ENCODE data around the gene BRAF. TPM values are rescaled to one million over a fixed set of nuclear protein-coding genes. Genes with fewer than 3 reads are reported as not detected.
"Not testable (repeated sequence)": the region's sequence is repeated elsewhere in the genome, so short reads cannot be mapped to it uniquely, and the experiment has no call there.

The BRAF gene
- total RNA-seq, 1 donor from 2014 or later: 25.6 TPM

DNA sequence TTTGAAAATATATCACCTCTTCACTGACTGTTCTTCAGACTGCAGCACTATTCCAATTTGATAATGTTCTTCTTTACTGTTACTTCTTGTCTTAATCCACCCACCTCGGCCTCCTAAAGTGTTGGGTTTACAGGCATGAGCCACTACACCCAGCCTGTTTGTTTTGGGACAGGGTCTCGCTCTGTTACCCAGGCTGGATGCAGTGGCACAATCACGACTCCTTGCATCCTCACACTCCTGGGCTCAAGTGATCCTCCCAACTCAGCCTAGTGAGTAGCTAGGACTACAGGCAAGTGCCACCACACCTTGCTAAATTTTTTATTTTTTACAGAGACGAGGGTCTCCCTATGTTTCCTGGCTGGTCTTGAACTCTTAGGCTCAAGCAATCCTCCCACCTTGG lies 150.4 kb downstream of the BRAF start:
- H3K27me3 Mint-ChIP-seq (ENCODE audit: low read depth): no peaks in the 10 kb centered on the region
- no peak overlapping the region for H3K27ac Mint-ChIP-seq
- peaks cover 3% of the 10 kb centered on the region for H3K4me1 Mint-ChIP-seq (ENCODE audit: low read depth)
- H3K36me3 Mint-ChIP-seq (ENCODE audit: low read depth): peaks cover 28% of the 10 kb centered on the region
- intact Hi-C loops (cut with micrococcal nuclease): no loop called here
- H3K4me3 Mint-ChIP-seq (ENCODE audit: low read depth): no peak overlapping the region
- no peaks in the 10 kb centered on the region for H3K9me3 Mint-ChIP-seq
- no peak for DNase-seq (ENCODE audit: low spot score)

DNA sequence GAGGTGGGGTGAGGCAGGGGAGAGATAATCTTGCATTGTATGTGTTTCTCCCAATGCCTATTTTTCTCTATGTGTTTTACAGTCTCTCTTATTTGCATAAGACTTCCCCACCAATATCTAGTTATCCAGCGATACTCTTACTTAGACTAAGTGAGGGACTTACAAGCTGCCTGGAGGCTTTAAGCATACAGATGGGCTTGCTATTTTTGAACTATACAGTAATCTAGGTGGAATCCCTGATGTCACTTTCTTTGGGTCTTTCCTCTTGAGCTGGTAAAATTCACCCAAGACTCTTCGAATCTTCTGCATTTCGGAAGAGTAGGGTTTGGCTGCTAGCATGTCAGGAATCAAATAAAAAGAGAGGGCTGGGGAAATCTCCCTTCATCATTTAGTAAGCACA lies 151.6 kb downstream of the BRAF start:
- Mint-ChIP-seq H3K27me3 (ENCODE audit: low read depth) (no peaks in the 10 kb centered on the region), H3K36me3 (ENCODE audit: low read depth) (peaks cover 26% of the 10 kb centered on the region)

DNA sequence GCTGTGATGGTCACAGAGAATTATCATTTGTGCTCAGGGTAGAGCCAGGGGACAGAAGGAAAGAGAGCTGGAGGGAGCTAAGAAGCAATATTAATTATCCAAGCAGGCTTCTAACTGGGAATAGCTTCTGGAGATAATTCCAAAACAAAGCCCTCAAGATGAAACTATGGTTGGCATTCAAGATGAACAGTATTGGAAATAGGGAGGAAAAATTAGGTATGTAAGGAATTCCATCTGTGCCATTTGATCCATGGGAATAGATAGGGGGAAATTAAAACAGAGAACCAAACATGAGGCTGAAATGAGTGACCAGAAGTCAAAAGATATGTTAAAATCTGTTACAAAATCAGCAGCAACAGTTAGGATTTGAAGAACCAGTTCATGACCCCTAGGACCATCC lies 152.9 kb downstream of the BRAF start:
- peaks cover 31% of the 10 kb centered on the region for H3K36me3 Mint-ChIP-seq (ENCODE audit: low read depth)
- H3K4me3 Mint-ChIP-seq (ENCODE audit: low read depth): no peak overlapping the region
- no peaks in the 10 kb centered on the region for H3K4me1 Mint-ChIP-seq (ENCODE audit: low read depth)
- intact Hi-C loops (cut with micrococcal nuclease): no loop called here
- no peaks in the 10 kb centered on the region for H3K9me3 Mint-ChIP-seq
- H3K27me3 Mint-ChIP-seq (ENCODE audit: low read depth): no peaks in the 10 kb centered on the region
- DNase-seq (ENCODE audit: low spot score): no peak
- H3K27ac Mint-ChIP-seq: no peak overlapping the region

More for the DNA sequence above, 151.6 kb downstream of the BRAF start:
- no peak overlapping the region for H3K4me3 Mint-ChIP-seq (ENCODE audit: low read depth)
- H3K9me3 Mint-ChIP-seq: no peaks in the 10 kb centered on the region
- intact Hi-C loops (cut with micrococcal nuclease): no loop called here
- H3K4me1 Mint-ChIP-seq (ENCODE audit: low read depth): no peaks in the 10 kb centered on the region
- H3K27ac Mint-ChIP-seq: no peak overlapping the region
- DNase-seq (ENCODE audit: low spot score): no peak

DNA sequence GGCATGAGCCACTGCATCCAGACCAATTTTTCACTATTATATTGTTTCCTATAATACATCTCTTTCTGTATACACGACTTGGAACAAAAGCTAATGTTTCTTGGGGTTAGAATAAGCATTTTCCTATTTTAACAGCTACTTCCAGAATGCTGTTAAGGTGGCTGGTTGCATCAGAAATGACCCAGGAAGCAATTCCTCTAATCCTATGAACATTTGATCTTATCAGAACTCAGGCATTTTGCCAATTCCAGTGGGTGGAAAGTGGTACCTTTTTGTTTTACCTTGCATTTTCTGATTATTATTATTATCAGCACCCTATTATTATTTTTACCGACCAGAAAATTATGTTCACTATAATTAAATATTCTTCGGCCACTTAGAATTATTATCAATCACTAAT lies 154.9 kb downstream of the BRAF start:
- peaks cover 30% of the 10 kb centered on the region for H3K36me3 Mint-ChIP-seq (ENCODE audit: low read depth)
- H3K4me3 Mint-ChIP-seq (ENCODE audit: low read depth): no peak overlapping the region
- DNase-seq (ENCODE audit: low spot score): no peak
- no peaks in the 10 kb centered on the region for H3K9me3 Mint-ChIP-seq
- intact Hi-C loops (cut with micrococcal nuclease): no loop called here
- no peaks in the 10 kb centered on the region for H3K4me1 Mint-ChIP-seq (ENCODE audit: low read depth)
- no peak overlapping the region for H3K27ac Mint-ChIP-seq
- H3K27me3 Mint-ChIP-seq (ENCODE audit: low read depth): no peaks in the 10 kb centered on the region

DNA sequence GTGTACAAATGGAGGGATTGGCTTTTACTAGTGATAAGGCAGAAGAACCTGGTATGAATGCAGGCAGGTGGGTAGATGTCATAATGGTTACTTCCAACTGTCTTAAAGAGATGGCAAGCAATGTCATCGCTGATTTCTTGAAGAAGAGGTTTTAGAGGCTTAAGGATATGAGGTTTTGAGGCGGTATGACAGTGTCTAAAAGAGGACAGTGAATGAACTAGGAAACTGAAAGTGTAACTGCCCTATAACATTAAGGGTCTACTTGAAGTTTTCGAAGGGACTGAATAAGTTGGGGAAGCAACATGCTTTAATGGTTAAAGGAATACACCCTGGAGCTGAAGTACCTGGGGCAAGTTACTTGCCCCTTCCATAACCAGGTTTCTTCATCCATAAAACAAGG lies 157.3 kb downstream of the BRAF start:
- no peak for DNase-seq (ENCODE audit: low spot score)
- intact Hi-C loops (cut with micrococcal nuclease): no loop called here
- peaks cover 31% of the 10 kb centered on the region for H3K36me3 Mint-ChIP-seq (ENCODE audit: low read depth)
- H3K27me3 Mint-ChIP-seq (ENCODE audit: low read depth): no peaks in the 10 kb centered on the region
- no peaks in the 10 kb centered on the region for H3K4me1 Mint-ChIP-seq (ENCODE audit: low read depth)
- peaks cover under 1% of the 10 kb centered on the region for H3K9me3 Mint-ChIP-seq
- H3K4me3 Mint-ChIP-seq (ENCODE audit: low read depth): no peak overlapping the region
- no peak overlapping the region for H3K27ac Mint-ChIP-seq

DNA sequence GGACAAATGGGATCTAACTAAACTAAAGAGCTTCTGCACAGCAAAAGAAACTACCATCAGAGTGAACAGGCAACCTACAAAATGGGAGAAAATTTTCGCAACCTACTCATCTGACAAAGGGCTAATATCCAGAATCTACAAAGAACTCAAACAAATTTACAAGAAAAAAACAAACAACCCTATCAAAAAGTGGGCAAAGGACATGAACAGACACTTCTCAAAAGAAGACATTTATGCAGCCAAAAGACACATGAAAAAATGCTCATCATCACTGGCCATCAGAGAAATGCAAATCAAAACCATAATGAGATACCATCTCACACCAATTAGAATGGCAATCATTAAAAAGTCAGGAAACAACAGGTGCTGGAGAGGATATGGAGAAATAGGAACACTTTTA lies 159.3 kb downstream of the BRAF start:
- H3K27ac Mint-ChIP-seq; H3K4me3 Mint-ChIP-seq (ENCODE audit: low read depth); H3K9me3 Mint-ChIP-seq; DNase-seq (ENCODE audit: low spot score); intact Hi-C loops (cut with micrococcal nuclease); H3K4me1 Mint-ChIP-seq (ENCODE audit: low read depth); H3K27me3 Mint-ChIP-seq (ENCODE audit: low read depth): not testable (repeated sequence)
- peaks cover 43% of the 10 kb centered on the region for H3K36me3 Mint-ChIP-seq (ENCODE audit: low read depth)

DNA sequence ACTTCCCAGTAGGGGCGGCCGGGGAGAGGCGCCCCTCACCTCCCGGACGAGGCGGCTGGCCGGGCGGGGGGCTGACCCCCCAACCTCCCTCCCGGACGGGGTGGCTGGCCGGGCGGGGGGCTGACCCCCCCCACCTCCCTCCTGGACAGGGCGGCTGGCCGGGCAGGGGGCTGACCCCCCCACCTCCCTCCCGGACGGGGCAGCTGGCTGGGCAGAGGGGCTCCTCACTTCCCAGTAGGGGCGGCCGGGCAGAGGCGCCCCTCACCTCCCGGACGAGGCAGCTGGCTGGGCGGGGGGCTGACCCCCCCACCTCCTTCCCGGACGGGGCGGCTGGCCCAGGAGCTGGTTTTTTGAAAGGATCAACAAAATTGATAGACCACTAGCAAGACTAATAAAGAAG lies 161.6 kb downstream of the BRAF start:
- H3K9me3 Mint-ChIP-seq; H3K27ac Mint-ChIP-seq; H3K27me3 Mint-ChIP-seq (ENCODE audit: low read depth); DNase-seq (ENCODE audit: low spot score); H3K4me3 Mint-ChIP-seq (ENCODE audit: low read depth); intact Hi-C loops (cut with micrococcal nuclease); H3K4me1 Mint-ChIP-seq (ENCODE audit: low read depth): not testable (repeated sequence)
- peaks cover 50% of the 10 kb centered on the region for H3K36me3 Mint-ChIP-seq (ENCODE audit: low read depth)

DNA sequence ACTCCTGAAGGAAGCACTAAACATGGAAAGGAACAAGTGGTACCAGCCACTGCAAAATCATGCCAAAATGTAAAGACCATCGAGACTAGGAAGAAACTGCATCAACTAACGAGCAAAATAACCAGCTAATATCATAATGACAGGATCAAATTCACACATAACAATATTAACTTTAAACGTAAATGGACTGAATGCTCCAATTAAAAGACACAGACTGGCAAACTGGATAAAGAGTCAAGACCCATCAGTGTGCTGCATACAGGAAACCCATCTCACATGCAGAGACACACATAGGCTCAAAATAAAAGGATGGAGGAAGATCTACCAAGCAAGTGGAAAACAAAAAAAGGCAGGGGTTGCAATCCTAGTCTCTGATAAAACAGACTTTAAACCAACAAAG lies 163.4 kb downstream of the BRAF start:
- H3K27ac Mint-ChIP-seq; H3K27me3 Mint-ChIP-seq (ENCODE audit: low read depth); H3K9me3 Mint-ChIP-seq; DNase-seq (ENCODE audit: low spot score); H3K4me1 Mint-ChIP-seq (ENCODE audit: low read depth); intact Hi-C loops (cut with micrococcal nuclease); H3K4me3 Mint-ChIP-seq (ENCODE audit: low read depth): not testable (repeated sequence)
- H3K36me3 Mint-ChIP-seq (ENCODE audit: low read depth): peaks cover 40% of the 10 kb centered on the region

DNA sequence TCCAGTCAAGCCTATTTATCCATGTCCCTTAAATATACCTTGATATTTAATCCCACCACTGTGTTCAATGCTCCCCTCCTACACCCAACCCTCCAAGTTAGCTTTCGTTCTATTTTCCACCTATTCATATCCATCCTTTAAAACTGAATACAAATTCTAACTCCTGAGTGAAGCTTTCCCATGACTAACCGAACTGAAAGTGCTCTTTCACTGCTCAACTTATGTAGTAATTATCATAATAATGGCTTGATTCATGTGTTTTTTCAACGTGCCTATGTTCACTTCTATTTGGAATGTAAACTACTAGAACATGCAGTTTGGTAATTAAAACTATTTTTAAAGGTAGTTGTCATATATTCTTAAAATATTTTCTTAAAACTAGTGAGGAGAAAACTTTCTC lies 170.2 kb downstream of the BRAF start:
- intact Hi-C loops (cut with micrococcal nuclease): no loop called here
- DNase-seq (ENCODE audit: low spot score): no peak
- no peaks in the 10 kb centered on the region for H3K4me1 Mint-ChIP-seq (ENCODE audit: low read depth)
- H3K27me3 Mint-ChIP-seq (ENCODE audit: low read depth): no peaks in the 10 kb centered on the region
- H3K27ac Mint-ChIP-seq: no peak overlapping the region
- H3K36me3 Mint-ChIP-seq (ENCODE audit: low read depth): peaks cover 14% of the 10 kb centered on the region
- no peaks in the 10 kb centered on the region for H3K9me3 Mint-ChIP-seq
- H3K4me3 Mint-ChIP-seq (ENCODE audit: low read depth): no peak overlapping the region

DNA sequence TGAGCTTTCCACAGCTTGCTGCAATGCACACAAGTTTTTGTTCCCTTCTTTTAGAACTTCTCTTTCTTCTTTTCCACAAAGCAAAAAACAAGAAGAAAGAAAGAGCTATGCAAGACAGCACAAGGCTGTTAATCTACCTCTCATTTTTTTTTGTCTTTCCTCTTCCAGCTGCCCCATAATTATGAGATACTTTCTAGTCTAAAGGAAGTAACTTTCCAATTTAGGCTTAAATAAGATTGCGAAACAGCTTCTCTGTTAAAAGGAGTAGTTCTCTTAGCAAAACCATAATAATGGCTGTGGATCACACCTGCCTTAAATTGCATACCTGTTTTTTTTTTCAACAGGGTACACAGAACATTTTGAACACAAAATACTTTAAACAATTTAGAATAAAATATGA lies 172.2 kb downstream of the BRAF start:
- Mint-ChIP-seq H3K27me3 (ENCODE audit: low read depth) (no peaks in the 10 kb centered on the region), H3K9me3 (no peaks in the 10 kb centered on the region), H3K4me3 (ENCODE audit: low read depth) (no peak overlapping the region), H3K4me1 (ENCODE audit: low read depth) (no peaks in the 10 kb centered on the region), H3K27ac (no peak overlapping the region), H3K36me3 (ENCODE audit: low read depth) (peaks cover 7% of the 10 kb centered on the region)
- intact Hi-C loops (cut with micrococcal nuclease): no loop called here
- no peak for DNase-seq (ENCODE audit: low spot score)

DNA sequence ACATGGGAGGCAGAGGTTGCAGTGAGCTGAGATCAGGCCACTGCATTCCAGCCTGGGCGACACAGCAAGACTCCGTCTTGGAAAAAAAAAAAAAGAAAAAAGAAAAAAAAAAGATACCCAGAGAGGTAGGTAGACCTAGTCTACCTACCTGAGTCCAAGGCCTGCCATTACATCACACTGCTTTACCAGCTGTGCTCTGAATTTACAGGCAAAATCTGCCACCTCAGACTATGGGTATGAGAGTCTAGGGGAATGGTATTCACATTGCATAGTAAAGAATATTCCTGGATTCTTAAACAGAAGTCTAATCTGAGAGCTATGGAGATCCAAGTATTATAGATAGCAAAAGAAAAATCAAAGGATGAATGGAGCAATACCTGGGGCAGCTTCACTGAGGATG lies 178.0 kb downstream of the BRAF start:
- Mint-ChIP-seq H3K36me3 (ENCODE audit: low read depth) (peaks cover 18% of the 10 kb centered on the region), H3K9me3 (no peaks in the 10 kb centered on the region), H3K27me3 (ENCODE audit: low read depth) (no peaks in the 10 kb centered on the region), H3K4me1 (ENCODE audit: low read depth) (no peaks in the 10 kb centered on the region), H3K27ac (no peak overlapping the region), H3K4me3 (ENCODE audit: low read depth) (no peak overlapping the region)
- DNase-seq (ENCODE audit: low spot score): no peak
- intact Hi-C loops (cut with micrococcal nuclease): no loop called here

DNA sequence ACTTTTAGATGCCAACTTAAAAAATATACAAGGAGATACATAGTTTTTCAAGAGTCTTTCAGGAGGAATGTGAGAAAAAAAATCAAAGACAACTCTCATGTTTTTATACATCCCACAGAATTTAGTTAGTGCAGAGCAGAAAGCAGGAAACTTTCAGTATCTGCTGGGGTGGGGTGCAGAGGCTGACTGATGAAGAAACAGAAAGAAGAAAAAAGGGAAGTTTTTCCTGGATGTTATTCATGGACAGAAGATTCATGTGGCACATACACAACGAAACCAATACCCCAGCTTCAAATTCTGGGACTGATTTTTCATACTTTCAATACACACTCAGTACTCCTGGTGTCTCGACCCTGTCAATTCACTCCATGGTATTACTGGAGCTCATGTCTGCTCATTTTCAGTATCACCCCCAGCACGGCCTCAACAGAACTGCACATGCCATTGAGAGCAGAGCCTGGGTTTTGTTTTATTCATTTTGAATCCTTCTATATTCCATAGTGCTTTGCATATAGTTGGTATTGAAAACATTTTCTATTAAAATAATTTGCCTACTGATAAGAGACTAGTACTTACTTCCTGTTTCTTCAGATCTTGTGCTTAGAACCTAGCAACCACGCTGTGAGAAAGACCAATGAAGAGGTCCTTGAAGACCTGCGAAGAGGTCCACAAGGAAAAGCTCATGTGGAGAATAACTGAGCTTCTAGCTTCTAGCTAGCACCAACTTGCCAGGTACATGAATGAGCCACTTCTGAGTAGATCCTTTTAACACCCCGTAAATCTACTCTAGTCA lies 179.3 kb downstream of the BRAF start:
- H3K9me3 Mint-ChIP-seq: no peaks in the 10 kb centered on the region
- H3K4me1 Mint-ChIP-seq (ENCODE audit: low read depth): no peaks in the 10 kb centered on the region
- intact Hi-C loops (cut with micrococcal nuclease): no loop called here
- H3K36me3 Mint-ChIP-seq (ENCODE audit: low read depth): peaks cover 18% of the 10 kb centered on the region
- DNase-seq (ENCODE audit: low spot score): no peak
- no peak overlapping the region for H3K4me3 Mint-ChIP-seq (ENCODE audit: low read depth)
- H3K27me3 Mint-ChIP-seq (ENCODE audit: low read depth): no peaks in the 10 kb centered on the region
- H3K27ac Mint-ChIP-seq: no peak overlapping the region

DNA sequence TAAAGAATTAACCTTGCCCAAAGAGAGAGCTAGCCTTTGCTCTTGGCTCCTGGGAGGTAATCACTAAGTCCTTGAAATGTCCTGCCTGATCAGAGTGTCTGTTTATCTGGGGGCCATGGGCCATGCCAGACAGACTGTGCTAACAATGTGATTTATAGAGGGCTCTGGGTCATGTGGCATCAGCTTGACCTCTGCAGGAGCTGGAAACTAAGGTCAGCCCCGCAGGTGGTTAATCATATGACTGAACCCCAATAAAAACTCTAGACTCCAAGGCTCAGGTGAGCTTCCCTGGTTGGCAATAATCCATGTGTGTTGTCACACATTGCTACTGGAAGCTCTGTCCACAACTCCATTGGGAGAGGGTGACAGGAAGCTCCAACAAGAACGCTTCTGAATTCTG lies 180.7 kb downstream of the BRAF start:
- Mint-ChIP-seq H3K9me3 (no peaks in the 10 kb centered on the region), H3K4me1 (ENCODE audit: low read depth) (no peaks in the 10 kb centered on the region), H3K27me3 (ENCODE audit: low read depth) (no peaks in the 10 kb centered on the region), H3K4me3 (ENCODE audit: low read depth) (no peak overlapping the region), H3K36me3 (ENCODE audit: low read depth) (peaks cover 26% of the 10 kb centered on the region), H3K27ac (no peak overlapping the region)
- DNase-seq (ENCODE audit: low spot score): no peak
- intact Hi-C loops (cut with micrococcal nuclease): no loop called here

DNA sequence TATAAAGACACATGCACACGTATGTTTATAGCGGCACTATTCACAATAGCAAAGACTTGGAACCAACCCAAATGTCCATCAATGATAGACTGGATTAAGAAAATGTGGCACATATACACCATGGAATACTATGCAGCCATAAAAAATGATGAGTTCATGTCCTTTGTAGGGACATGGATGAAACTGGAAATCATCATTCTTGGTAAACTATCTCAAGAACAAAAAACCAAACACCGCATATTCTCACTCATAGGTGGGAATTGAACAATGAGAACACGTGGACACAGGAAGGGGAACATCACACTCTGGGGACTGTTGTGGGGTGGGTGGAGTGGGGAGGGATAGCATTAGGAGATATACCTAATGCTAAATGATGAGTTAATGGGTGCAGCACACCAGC lies 181.5 kb downstream of the BRAF start:
- DNase-seq (ENCODE audit: low spot score); H3K4me3 Mint-ChIP-seq (ENCODE audit: low read depth); H3K27ac Mint-ChIP-seq; H3K9me3 Mint-ChIP-seq; H3K27me3 Mint-ChIP-seq (ENCODE audit: low read depth); intact Hi-C loops (cut with micrococcal nuclease); H3K4me1 Mint-ChIP-seq (ENCODE audit: low read depth): not testable (repeated sequence)
- H3K36me3 Mint-ChIP-seq (ENCODE audit: low read depth): peaks cover 32% of the 10 kb centered on the region
